Thyroid gland (tissue), 4 donors: Measurements from ENCODE around the gene ITGB2.

Experiments
- POLR2A ChIP-seq, 2 donors: fragments of 450-650 bp; IDR thresholded peaks; one replicate each; pipeline ENCODE4 v1.6.1; 2017; ENCODE audit warnings: antibody characterized with exemption in 2 of 2, mild to moderate bottlenecking in 2 of 2, moderate library complexity in 1 of 2
- TF ChIP-seq, protein P1 (sequence below), 6 experiments: fragments of 200-600 bp in 3 of 6; fragments of 450-650 bp in 3 of 6; sonication (generic) in 3 of 6; IDR thresholded peaks; one replicate each; pipeline ENCODE4 v1.5.1; 2016 to 2019; ENCODE audit warnings: antibody characterized with exemption in 6 of 6, mild to moderate bottlenecking in 2 of 6, inconsistent platforms in 1 of 6, moderate library complexity in 1 of 6

DNA sequence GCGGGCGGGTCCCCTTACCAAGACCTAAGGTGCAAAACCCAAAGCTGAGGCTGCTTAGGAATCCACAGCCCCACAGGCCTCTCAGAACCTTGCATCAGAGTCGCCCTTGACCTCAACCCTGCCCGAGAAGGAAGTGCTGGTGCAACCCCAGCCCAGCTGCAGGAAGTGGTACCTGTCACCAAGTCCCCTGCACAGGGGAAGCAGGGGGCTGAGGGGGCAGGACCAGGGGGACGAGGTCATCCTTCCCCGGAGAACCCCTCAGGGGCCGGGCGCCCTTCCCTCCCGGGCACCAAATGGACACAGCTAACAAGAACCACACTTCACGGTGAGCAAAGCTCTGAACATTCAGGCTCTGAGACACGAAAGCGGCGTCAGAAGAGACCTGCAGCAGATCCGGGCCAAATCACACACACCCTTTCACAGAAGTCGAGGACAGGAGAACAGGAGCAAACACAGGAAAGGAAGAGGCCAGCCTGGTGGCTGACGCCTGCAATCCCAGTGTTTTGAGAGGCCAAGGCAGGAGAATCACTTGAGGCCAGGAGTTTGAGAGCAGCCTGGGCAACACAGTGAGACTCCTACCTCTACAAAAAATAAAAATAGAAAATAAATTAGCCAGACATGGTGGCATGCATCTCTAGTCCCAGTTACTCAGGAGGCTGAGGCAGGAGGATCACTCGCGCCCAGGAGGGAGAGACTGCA, 6.4 kb downstream of the ITGB2 start:
- TF ChIP-seq POLR2A (IDR thresholded peaks at IDR 0.05) = no peak
- TF ChIP-seq, protein P1, sequence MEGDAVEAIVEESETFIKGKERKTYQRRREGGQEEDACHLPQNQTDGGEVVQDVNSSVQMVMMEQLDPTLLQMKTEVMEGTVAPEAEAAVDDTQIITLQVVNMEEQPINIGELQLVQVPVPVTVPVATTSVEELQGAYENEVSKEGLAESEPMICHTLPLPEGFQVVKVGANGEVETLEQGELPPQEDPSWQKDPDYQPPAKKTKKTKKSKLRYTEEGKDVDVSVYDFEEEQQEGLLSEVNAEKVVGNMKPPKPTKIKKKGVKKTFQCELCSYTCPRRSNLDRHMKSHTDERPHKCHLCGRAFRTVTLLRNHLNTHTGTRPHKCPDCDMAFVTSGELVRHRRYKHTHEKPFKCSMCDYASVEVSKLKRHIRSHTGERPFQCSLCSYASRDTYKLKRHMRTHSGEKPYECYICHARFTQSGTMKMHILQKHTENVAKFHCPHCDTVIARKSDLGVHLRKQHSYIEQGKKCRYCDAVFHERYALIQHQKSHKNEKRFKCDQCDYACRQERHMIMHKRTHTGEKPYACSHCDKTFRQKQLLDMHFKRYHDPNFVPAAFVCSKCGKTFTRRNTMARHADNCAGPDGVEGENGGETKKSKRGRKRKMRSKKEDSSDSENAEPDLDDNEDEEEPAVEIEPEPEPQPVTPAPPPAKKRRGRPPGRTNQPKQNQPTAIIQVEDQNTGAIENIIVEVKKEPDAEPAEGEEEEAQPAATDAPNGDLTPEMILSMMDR (IDR thresholded peaks at IDR 0.05) = no peak
